Transverse colon (tissue), 4 donors: ENCODE data around the gene POMT1.

Experiments used
- CTCF ChIP-seq, 5 experiments: fragments of 200-600 bp in 3 of 5; fragments of 450-650 bp in 2 of 5; sonication (generic) in 3 of 5; IDR thresholded peaks; 1 replicate in 2 of 5; 2 replicates in 3 of 5; pipeline ENCODE4 v1.5.1; 2016 to 2017; ENCODE audit warnings: antibody characterized with exemption in 5 of 5, inconsistent platforms in 3 of 5, mild to moderate bottlenecking in 2 of 5, moderate library complexity in 1 of 5
- POLR2A ChIP-seq: fragments of 450-650 bp; IDR thresholded peaks from one replicate; pipeline ENCODE4 v1.6.1; 2016; ENCODE audit warnings: antibody characterized with exemption, mild to moderate bottlenecking, moderate library complexity
- POLR2AphosphoS5 ChIP-seq, 3 donors: sonication (generic); formaldehyde crosslinking; IDR thresholded peaks; one replicate each; pipeline ENCODE4 v1.6.1; 2016; ENCODE audit warnings: antibody characterized with exemption in 3 of 3

- no peak for TF ChIP-seq CTCF (IDR thresholded peaks at IDR 0.05)
- no peak for TF ChIP-seq POLR2AphosphoS5 (IDR thresholded peaks at IDR 0.05)
- TF ChIP-seq POLR2A: no peak
Observed at GRCh38 chr9:131475111-131475955, 27.4 kb upstream of the POMT1 start.
